ENCODE data around the gene ALKAL2.

ALKAL2 gene

GRCh38 chr2:309954-310510, 22.1 kb upstream of the ALKAL2 start:
- H3K27me3 ChIP-seq (replicated peaks; ENCODE audit: insufficient read depth, low read length): no peaks in the 10 kb centered on the region
- H3K4me3 ChIP-seq (ENCODE audit: low read length): no peak overlapping the region
- H3K27ac ChIP-seq (ENCODE audit: low read length): no peak overlapping the region
- TF ChIP-seq EZH2phosphoT487 (IDR thresholded peaks at IDR 0.05; ENCODE audit: low read length) (no peak), CTCF (IDR thresholded peaks at IDR 0.05; ENCODE audit: low read length) (no peak), EZH2 (optimal IDR thresholded peaks at IDR 0.05; ENCODE audit: low read depth, low read length) (no peak)
- no peaks in the 10 kb centered on the region for H3K79me2 ChIP-seq (ENCODE audit: low read length)
- H3K4me1 ChIP-seq (ENCODE audit: low read length): no peaks in the 10 kb centered on the region
- H3K9me3 ChIP-seq (replicated peaks; ENCODE audit: insufficient read depth, low read length): no peaks in the 10 kb centered on the region
- H3K9me2 ChIP-seq (replicated peaks; ENCODE audit: insufficient read depth, low read length): no peaks in the 10 kb centered on the region
- H3K4me2 ChIP-seq (ENCODE audit: low read depth, low read length): no peak overlapping the region
- H3F3A ChIP-seq (ENCODE audit: insufficient read depth, low read length): no peaks in the 10 kb centered on the region
- no peaks in the 10 kb centered on the region for H4K20me1 ChIP-seq (ENCODE audit: insufficient read depth, low read length)
- H2AFZ ChIP-seq (ENCODE audit: low read length): no peak overlapping the region
- no peak overlapping the region for H3K9ac ChIP-seq (ENCODE audit: low read length)
- no peak for DNase-seq
- H3K36me3 ChIP-seq (replicated peaks; ENCODE audit: insufficient read depth, low read length): no peaks in the 10 kb centered on the region

- no peak overlapping the region for H3K9ac ChIP-seq (ENCODE audit: low read length)
- no peak overlapping the region for H3K4me2 ChIP-seq (ENCODE audit: low read depth, low read length)
- no peaks in the 10 kb centered on the region for H3F3A ChIP-seq (ENCODE audit: insufficient read depth, low read length)
- H3K79me2 ChIP-seq (ENCODE audit: low read length): no peaks in the 10 kb centered on the region
- H3K27me3 ChIP-seq (replicated peaks; ENCODE audit: insufficient read depth, low read length): no peaks in the 10 kb centered on the region
- H4K20me1 ChIP-seq (ENCODE audit: insufficient read depth, low read length): no peaks in the 10 kb centered on the region
- H3K4me3 ChIP-seq (ENCODE audit: low read length): no peak overlapping the region
- DNase-seq: no peak
- no peak overlapping the region for H2AFZ ChIP-seq (ENCODE audit: low read length)
- no peaks in the 10 kb centered on the region for H3K9me3 ChIP-seq (replicated peaks; ENCODE audit: insufficient read depth, low read length)
- no peaks in the 10 kb centered on the region for H3K4me1 ChIP-seq (ENCODE audit: low read length)
- TF ChIP-seq EZH2phosphoT487 (IDR thresholded peaks at IDR 0.05; ENCODE audit: low read length): no peak
- TF ChIP-seq EZH2 (optimal IDR thresholded peaks at IDR 0.05; ENCODE audit: low read depth, low read length): no peak
- no peak for TF ChIP-seq CTCF (IDR thresholded peaks at IDR 0.05; ENCODE audit: low read length)
- H3K27ac ChIP-seq (ENCODE audit: low read length): no peak overlapping the region
- no peaks in the 10 kb centered on the region for H3K9me2 ChIP-seq (replicated peaks; ENCODE audit: insufficient read depth, low read length)
- H3K36me3 ChIP-seq (replicated peaks; ENCODE audit: insufficient read depth, low read length): no peaks in the 10 kb centered on the region
Observed at GRCh38 chr2:309148-309953, 21.5 kb upstream of the ALKAL2 start.

- Histone ChIP-seq H2AFZ (ENCODE audit: low read length) (no peak overlapping the region), H3K9ac (ENCODE audit: low read length) (no peak overlapping the region), H3K9me2 (replicated peaks; ENCODE audit: insufficient read depth, low read length) (no peaks in the 10 kb centered on the region), H3K4me1 (ENCODE audit: low read length) (no peaks in the 10 kb centered on the region), H3K4me2 (ENCODE audit: low read depth, low read length) (no peak overlapping the region), H3K79me2 (ENCODE audit: low read length) (no peaks in the 10 kb centered on the region), H3K27ac (ENCODE audit: low read length) (no peak overlapping the region), H4K20me1 (ENCODE audit: insufficient read depth, low read length) (no peaks in the 10 kb centered on the region), H3F3A (ENCODE audit: insufficient read depth, low read length) (no peaks in the 10 kb centered on the region), H3K9me3 (replicated peaks; ENCODE audit: insufficient read depth, low read length) (no peaks in the 10 kb centered on the region), H3K36me3 (replicated peaks; ENCODE audit: insufficient read depth, low read length) (no peaks in the 10 kb centered on the region), H3K4me3 (ENCODE audit: low read length) (no peak overlapping the region), H3K27me3 (replicated peaks; ENCODE audit: insufficient read depth, low read length) (no peaks in the 10 kb centered on the region)
- TF ChIP-seq CTCF (IDR thresholded peaks at IDR 0.05; ENCODE audit: low read length) (no peak), EZH2phosphoT487 (IDR thresholded peaks at IDR 0.05; ENCODE audit: low read length) (no peak), EZH2 (optimal IDR thresholded peaks at IDR 0.05; ENCODE audit: low read depth, low read length) (no peak)
- no peak for DNase-seq
Observed at GRCh38 chr2:305366-305765, 17.5 kb upstream of the ALKAL2 start.
